ENCODE data around the gene KYNU.

Gene KYNU

DNA sequence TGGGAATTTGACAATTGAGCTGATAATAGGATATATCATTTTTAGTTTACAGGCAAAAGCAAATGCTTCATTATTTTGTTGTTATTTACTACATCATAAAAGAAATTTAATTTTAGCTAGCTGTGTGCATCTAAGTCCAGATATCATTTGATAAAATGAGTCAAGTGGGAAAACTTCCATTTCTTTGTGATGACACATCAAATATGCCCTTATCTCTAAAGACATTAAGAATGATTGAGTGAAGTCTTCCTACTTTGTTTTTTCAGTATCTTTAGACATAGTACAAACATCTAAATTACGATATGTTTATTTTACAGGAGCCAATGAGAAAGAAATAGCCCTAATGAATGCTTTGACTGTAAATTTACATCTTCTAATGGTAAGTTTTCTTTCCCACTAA, 77.0 kb downstream of the KYNU start:
- H3K27me3 Mint-ChIP-seq, result peaks cover 43% of the 10 kb centered on the region
- no peak overlapping the region for H3K4me3 Mint-ChIP-seq
- ATAC-seq (replicated peaks; ENCODE audit: extremely low read depth, poor library complexity, severe bottlenecking) (no peak), DNase-seq (ENCODE audit: low spot score in 2 of 2) (no peak)
- no peak overlapping the region for H3K27ac Mint-ChIP-seq (ENCODE audit: low read depth)
- no peaks in the 10 kb centered on the region for H3K4me1 Mint-ChIP-seq
- H3K36me3 Mint-ChIP-seq (ENCODE audit: insufficient read depth), result no peaks in the 10 kb centered on the region
- H3K9me3 Mint-ChIP-seq, result peaks cover 10% of the 10 kb centered on the region

DNA sequence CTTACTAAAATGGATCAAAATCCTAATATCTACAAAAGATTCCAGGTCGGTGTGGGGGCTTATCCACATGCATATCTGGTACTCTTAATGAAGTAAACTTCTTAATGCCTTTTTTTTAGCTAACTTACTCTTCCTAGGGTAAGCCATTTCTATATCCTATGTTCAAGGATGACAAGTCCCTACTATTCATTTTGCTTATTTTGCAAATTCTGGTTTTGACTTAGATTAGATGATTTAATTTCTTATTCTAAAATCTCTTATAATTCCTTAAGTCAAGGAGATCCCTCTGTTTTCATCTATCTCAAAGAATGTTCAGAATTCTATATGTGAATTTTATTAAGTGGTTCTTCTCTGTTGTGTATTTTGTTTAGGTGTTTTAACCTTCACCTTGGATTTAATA, 79.7 kb downstream of the KYNU start:
- ATAC-seq (replicated peaks; ENCODE audit: extremely low read depth, poor library complexity, severe bottlenecking), result no peak
- no peaks in the 10 kb centered on the region for H3K4me1 Mint-ChIP-seq
- no peak overlapping the region for H3K4me3 Mint-ChIP-seq
- peaks cover 28% of the 10 kb centered on the region for H3K27me3 Mint-ChIP-seq
- no peak for DNase-seq (ENCODE audit: low spot score in 2 of 2)
- no peak overlapping the region for H3K27ac Mint-ChIP-seq (ENCODE audit: low read depth)
- no peaks in the 10 kb centered on the region for H3K9me3 Mint-ChIP-seq
- no peaks in the 10 kb centered on the region for H3K36me3 Mint-ChIP-seq (ENCODE audit: insufficient read depth)

DNA sequence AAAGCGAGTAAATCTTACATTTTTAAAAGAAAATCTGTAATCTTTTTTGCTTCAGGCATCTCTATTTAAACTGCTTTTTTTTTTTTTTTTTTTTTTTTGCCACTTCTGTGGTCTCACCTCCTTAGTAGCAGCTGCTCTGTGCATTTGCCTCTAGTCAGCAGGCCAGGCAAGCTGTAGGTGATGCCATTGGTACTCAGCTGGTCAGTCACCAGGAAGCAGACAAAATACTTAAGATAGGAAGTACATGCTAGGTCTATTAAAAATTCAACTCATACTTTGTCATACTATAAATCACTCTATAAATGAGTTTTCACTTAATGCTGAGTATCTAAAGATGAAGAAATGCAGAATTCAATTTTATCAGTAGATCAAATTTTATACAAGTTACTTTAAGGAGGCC, 83.7 kb downstream of the KYNU start:
- H3K4me3 Mint-ChIP-seq, result no peak overlapping the region

DNA sequence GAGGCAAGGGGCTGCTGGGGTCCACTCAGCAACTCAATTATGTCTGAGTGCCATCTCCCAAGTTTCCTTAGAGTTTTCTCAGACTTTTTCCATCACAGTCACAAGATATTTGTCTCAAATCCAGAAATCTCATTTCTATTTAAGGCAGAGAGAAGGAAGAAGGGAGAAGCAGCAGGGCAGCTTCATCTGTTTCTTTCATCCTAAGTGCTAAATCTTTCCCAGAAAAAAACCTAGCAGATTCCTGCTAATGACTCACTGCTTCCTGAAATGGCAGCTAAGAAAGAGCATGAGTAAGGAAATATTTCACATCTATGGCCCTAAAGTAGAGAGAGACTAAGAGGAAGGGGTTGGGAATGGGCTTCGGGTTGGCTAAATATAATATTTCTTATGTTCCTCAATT, 88.0 kb downstream of the KYNU start:
- no peak overlapping the region for H3K4me3 Mint-ChIP-seq
- H3K27ac Mint-ChIP-seq (ENCODE audit: low read depth), result no peak overlapping the region
- ATAC-seq (replicated peaks; ENCODE audit: extremely low read depth, poor library complexity, severe bottlenecking), result no peak
- H3K9me3 Mint-ChIP-seq, result no peaks in the 10 kb centered on the region
- H3K27me3 Mint-ChIP-seq, result peaks cover 27% of the 10 kb centered on the region
- no peak for DNase-seq (ENCODE audit: low spot score in 2 of 2)
- no peaks in the 10 kb centered on the region for H3K4me1 Mint-ChIP-seq
- no peaks in the 10 kb centered on the region for H3K36me3 Mint-ChIP-seq (ENCODE audit: insufficient read depth)

More for the DNA sequence above, 83.7 kb downstream of the KYNU start:
- Mint-ChIP-seq H3K27me3 (peaks cover 23% of the 10 kb centered on the region), H3K4me1 (no peaks in the 10 kb centered on the region), H3K36me3 (ENCODE audit: insufficient read depth) (no peaks in the 10 kb centered on the region), H3K9me3 (no peaks in the 10 kb centered on the region), H3K27ac (ENCODE audit: low read depth) (no peak overlapping the region)
- DNase-seq (ENCODE audit: low spot score in 2 of 2) (no peak), ATAC-seq (replicated peaks; ENCODE audit: extremely low read depth, poor library complexity, severe bottlenecking) (no peak)

DNA sequence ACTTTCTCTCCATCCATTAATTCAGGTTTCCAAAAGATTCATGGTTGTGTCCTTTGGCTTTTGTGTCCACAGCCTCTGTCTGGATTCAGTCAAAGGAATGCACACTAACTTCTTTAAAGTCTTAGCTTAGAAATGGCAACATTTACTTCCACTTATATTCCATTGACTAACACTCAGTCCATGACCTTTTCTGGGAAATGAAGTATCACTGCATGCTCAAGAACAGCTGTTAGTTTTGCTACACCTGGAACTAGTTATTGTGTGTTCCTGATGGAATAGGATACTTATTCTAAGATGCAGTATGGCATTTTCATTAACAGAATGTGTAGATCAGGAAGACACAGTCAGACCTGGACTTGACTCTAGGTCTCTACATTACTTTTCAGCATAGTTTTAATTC, 88.8 kb downstream of the KYNU start:
- Mint-ChIP-seq H3K27ac (ENCODE audit: low read depth) (no peak overlapping the region), H3K27me3 (peaks cover 27% of the 10 kb centered on the region), H3K4me1 (no peaks in the 10 kb centered on the region), H3K36me3 (ENCODE audit: insufficient read depth) (no peaks in the 10 kb centered on the region), H3K9me3 (no peaks in the 10 kb centered on the region), H3K4me3 (no peak overlapping the region)
- DNase-seq (ENCODE audit: low spot score in 2 of 2) (no peak), ATAC-seq (replicated peaks; ENCODE audit: extremely low read depth, poor library complexity, severe bottlenecking) (no peak)

DNA sequence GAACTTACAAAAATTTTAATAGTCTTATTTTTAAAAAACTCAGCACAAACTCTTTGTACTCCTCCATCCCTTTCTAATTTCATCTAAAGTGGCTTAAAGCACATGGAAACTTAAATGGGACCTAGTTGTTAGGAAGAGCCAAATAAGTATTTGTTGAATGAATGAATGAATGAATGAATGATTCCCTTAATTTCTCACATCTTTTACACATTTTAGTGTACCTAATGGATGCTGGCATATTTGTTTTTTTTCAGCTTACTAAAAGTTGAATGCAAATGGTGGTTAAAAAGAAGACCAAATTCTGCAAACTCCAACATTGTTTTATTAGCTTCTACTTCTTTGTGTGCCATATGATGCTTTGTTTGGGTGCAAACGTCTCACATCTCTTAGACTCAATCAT, 89.6 kb downstream of the KYNU start:
- ATAC-seq (replicated peaks; ENCODE audit: extremely low read depth, poor library complexity, severe bottlenecking), result no peak
- H3K36me3 Mint-ChIP-seq (ENCODE audit: insufficient read depth), result no peaks in the 10 kb centered on the region
- no peaks in the 10 kb centered on the region for H3K9me3 Mint-ChIP-seq
- no peak for DNase-seq (ENCODE audit: low spot score in 2 of 2)
- no peak overlapping the region for H3K27ac Mint-ChIP-seq (ENCODE audit: low read depth)
- no peaks in the 10 kb centered on the region for H3K4me1 Mint-ChIP-seq
- H3K4me3 Mint-ChIP-seq, result no peak overlapping the region
- peaks cover 27% of the 10 kb centered on the region for H3K27me3 Mint-ChIP-seq

DNA sequence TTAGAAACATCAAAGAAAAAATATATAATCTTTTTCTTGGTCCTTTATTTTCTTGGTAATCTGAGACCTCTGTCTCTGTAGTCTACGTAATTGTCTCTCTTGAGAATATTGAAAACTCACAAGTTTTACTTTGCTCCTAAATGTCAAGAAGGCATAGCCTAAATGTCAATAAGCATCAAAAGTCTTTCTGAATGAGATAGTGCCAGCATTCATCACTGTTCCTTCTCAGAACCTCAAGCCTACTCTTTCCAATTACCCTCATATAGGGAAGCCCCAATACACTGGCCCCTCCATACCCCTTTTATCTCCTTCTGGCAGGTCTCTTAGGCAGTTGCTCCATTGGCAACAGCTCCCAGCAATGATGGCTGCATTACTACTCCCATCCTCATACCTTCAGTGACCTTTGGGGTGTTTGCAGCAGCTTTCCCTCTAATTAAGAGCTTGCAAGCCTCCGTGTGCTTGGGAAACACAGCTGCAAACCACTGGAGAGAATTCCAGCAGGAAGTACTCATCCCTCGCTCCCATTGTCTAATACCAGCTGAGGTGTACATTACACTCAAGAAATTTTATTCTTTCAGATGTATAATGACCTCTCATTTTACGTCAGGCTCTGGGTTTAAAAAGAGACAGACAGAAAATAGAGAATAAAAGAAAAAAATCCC, 95.8 kb downstream of the KYNU start:
- Mint-ChIP-seq H3K36me3 (ENCODE audit: insufficient read depth) (no peaks in the 10 kb centered on the region), H3K27me3 (peaks cover 16% of the 10 kb centered on the region), H3K27ac (ENCODE audit: low read depth) (no peak overlapping the region), H3K9me3 (no peaks in the 10 kb centered on the region), H3K4me3 (no peak overlapping the region), H3K4me1 (no peaks in the 10 kb centered on the region)
- no peak for ATAC-seq (replicated peaks; ENCODE audit: extremely low read depth, poor library complexity, severe bottlenecking)
- no peak for DNase-seq (ENCODE audit: low spot score in 2 of 2)

DNA sequence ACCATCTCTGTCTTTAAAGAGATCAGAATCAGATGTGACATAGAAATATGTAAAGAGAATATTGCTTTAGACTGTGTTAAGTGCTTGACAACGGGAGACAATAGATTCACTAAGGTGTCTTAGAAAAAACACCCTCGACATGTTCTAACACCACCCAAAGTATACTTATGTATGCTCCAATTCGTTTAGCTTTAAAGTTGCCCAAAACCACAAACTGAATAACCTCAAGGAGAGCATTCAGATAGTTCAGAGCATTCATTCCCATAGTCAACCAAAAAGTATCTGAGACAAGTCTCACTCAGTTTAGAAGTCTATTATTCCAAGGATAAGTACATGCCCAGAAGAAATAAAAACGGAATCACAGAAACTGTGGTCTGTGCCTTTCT, 96.4 kb downstream of the KYNU start:
- Mint-ChIP-seq H3K9me3 (no peaks in the 10 kb centered on the region), H3K27me3 (peaks cover 16% of the 10 kb centered on the region), H3K27ac (ENCODE audit: low read depth) (no peak overlapping the region), H3K36me3 (ENCODE audit: insufficient read depth) (no peaks in the 10 kb centered on the region), H3K4me3 (no peak overlapping the region), H3K4me1 (no peaks in the 10 kb centered on the region)
- ATAC-seq (replicated peaks; ENCODE audit: extremely low read depth, poor library complexity, severe bottlenecking), result no peak
- DNase-seq (ENCODE audit: low spot score in 2 of 2), result no peak

DNA sequence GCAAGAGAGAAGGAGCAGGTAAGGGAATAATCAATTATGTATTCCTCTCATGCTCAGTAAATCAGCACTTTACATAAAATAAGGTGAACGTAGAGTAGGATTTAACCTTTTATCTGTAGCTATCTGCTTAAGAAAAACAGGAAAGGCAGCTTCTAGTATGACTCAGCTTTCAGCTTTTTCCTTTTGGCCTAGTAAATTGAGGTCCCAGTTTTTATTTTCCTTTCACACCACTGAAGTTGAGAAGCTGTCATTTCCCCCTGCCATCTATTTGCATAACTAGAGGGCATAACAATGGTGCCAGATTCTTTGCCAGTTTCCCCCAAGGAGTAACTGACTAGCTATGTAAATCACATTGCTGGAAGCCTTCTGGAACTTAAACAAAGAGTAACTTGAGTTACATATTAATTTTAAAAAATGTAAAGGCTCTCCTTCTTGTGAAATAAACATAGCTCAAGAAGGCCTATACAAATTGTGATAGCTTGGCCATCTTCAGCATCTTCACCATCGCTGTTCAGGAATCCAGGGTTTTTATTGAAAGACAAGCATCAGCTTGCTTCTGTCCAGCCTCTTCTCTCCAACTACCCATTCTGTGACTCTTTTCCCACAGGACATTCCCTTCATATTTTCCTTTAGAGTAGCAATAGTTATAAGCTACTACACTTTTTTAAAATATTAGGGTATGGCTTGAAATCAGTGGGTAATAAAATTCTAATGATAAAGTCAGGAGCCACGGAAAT, 97.0 kb downstream of the KYNU start:
- Mint-ChIP-seq H3K9me3 (no peaks in the 10 kb centered on the region), H3K27ac (ENCODE audit: low read depth) (no peak overlapping the region), H3K27me3 (peaks cover 16% of the 10 kb centered on the region), H3K4me3 (no peak overlapping the region), H3K36me3 (ENCODE audit: insufficient read depth) (no peaks in the 10 kb centered on the region), H3K4me1 (no peaks in the 10 kb centered on the region)
- ATAC-seq (replicated peaks; ENCODE audit: extremely low read depth, poor library complexity, severe bottlenecking) (no peak), DNase-seq (ENCODE audit: low spot score in 2 of 2) (no peak)

DNA sequence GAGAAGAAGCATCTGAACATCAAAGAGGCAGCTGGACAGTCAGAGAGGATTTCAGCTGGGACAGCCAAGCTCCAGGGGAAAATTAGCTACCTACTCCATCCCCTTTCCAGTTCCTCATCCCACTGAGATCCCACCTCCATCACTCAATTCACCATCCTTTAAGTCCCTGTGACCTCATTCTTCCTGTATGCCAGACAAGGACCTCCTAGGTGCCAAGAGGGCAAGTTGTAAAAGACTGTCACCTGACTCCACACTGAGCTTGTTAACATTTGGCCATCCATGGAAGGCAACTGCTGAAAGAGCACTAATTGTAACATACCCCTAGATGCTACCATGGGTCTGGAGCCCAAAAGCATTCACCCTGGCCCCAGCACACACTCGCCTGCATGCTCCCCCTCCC, 97.8 kb downstream of the KYNU start:
- Mint-ChIP-seq H3K36me3 (ENCODE audit: insufficient read depth) (no peaks in the 10 kb centered on the region), H3K27ac (ENCODE audit: low read depth) (no peak overlapping the region), H3K4me1 (no peaks in the 10 kb centered on the region), H3K4me3 (no peak overlapping the region), H3K9me3 (no peaks in the 10 kb centered on the region), H3K27me3 (peaks cover 16% of the 10 kb centered on the region)
- ATAC-seq (replicated peaks; ENCODE audit: extremely low read depth, poor library complexity, severe bottlenecking), result no peak
- DNase-seq (ENCODE audit: low spot score in 2 of 2), result no peak

DNA sequence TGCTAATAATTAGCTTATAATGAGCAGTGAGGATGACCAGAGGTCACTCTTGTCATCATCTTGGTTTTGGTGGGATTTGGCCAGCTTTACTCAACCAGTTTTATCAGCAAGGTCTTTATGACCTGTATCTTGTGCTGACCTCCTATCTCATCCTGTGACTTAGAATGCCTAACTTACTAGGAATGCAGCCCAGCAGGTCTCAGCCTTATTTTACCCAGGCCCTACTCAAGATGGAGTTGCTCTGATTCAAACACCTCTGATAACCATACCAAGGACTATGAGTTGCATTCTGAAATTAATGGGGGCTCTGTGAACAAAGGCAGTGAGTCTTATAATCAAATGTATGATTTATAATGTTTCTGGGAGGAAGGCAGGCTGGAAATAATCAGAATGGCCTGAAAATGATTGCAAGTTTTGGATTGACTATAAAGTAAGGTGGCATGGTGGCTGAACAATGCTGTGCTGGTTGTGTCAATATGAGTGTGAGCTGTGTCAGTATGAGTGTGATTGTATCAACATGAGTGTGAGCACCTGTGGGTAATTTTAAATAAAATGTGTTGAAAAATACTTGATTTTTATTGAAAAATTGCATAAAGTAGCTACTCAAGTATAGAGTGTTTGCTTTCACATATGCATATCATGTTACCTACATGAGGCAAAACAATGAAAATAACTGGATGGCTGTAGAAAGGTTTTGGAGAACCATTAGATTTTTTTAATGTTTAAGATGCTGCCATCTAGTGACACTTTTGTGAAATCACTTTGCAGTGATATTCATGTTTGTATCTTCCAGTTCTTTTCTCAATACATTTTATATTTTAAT, 103.0 kb downstream of the KYNU start:
- H3K9me3 Mint-ChIP-seq, result no peaks in the 10 kb centered on the region
- H3K27me3 Mint-ChIP-seq, result peaks cover 15% of the 10 kb centered on the region
- no peak overlapping the region for H3K4me3 Mint-ChIP-seq
- DNase-seq (ENCODE audit: low spot score in 2 of 2) (no peak), ATAC-seq (replicated peaks; ENCODE audit: extremely low read depth, poor library complexity, severe bottlenecking) (no peak)
- H3K27ac Mint-ChIP-seq (ENCODE audit: low read depth), result no peak overlapping the region
- H3K4me1 Mint-ChIP-seq, result no peaks in the 10 kb centered on the region
- H3K36me3 Mint-ChIP-seq (ENCODE audit: insufficient read depth), result no peaks in the 10 kb centered on the region

DNA sequence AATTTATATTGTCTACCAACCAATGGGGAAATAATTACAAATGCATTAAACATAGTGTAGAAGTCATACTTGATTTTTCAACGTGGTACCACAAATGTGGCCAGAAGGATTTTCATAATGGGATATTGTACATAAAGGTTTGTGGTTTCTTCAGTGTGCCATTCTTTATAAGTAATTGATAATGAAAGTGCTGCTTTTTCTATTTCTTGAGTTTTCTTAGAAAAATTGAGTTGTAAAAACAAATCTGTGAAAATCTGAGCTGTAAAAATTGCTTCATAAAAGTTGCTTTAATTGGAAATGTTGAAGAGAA, 103.6 kb downstream of the KYNU start:
- no peak for DNase-seq (ENCODE audit: low spot score in 2 of 2)
- ATAC-seq (replicated peaks; ENCODE audit: extremely low read depth, poor library complexity, severe bottlenecking), result no peak
- Mint-ChIP-seq H3K9me3 (no peaks in the 10 kb centered on the region), H3K4me1 (no peaks in the 10 kb centered on the region), H3K4me3 (no peak overlapping the region), H3K27me3 (peaks cover 10% of the 10 kb centered on the region), H3K27ac (ENCODE audit: low read depth) (no peak overlapping the region), H3K36me3 (ENCODE audit: insufficient read depth) (no peaks in the 10 kb centered on the region)

DNA sequence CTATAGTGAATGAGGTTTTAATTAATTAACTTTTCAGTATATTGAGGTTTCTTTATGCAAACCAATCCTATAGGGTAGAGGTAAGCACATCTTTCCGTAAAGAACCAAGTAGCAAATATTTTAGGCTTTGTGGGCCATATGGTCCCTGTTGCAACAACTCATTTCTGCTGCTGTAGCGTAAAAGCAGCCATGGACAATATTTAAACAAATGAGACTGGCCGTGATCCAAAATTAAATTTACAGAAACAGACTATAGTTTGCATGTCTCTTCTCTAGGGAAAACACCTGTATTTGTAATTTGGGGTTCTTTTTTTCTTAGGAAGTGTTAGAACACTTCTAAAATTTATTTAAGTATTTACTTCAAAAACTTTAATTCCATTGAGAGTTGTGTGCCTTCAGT, 104.3 kb downstream of the KYNU start:
- Mint-ChIP-seq H3K27ac (ENCODE audit: low read depth) (no peak overlapping the region), H3K4me1 (no peaks in the 10 kb centered on the region), H3K4me3 (no peak overlapping the region), H3K36me3 (ENCODE audit: insufficient read depth) (no peaks in the 10 kb centered on the region), H3K27me3 (peaks cover 2% of the 10 kb centered on the region), H3K9me3 (no peaks in the 10 kb centered on the region)
- DNase-seq (ENCODE audit: low spot score in 2 of 2) (no peak), ATAC-seq (replicated peaks; ENCODE audit: extremely low read depth, poor library complexity, severe bottlenecking) (no peak)
